ENCODE measurements around the gene RC3H1.
"Not testable (repeated sequence)": the region's sequence is repeated elsewhere in the genome, so short reads cannot be mapped to it uniquely, and the experiment has no call there.

RC3H1 gene

GRCh38 chr1:173946380-173946921 lies 75.7 kb downstream of the RC3H1 start:
- DNase-seq (ENCODE audit: low read depth in 3 of 3): no peak

GRCh38 chr1:173937062-173937461 lies 85.1 kb downstream of the RC3H1 start:
- DNase-seq (ENCODE audit: low read depth in 3 of 3): no peak

- no peak for DNase-seq (ENCODE audit: low read depth in 3 of 3)
Measured at GRCh38 chr1:173934440-173934839, 87.7 kb downstream of the RC3H1 start.

GRCh38 chr1:173930541-173930940 lies 91.6 kb downstream of the RC3H1 start:
- not testable (repeated sequence) for DNase-seq (ENCODE audit: low read depth in 3 of 3)

GRCh38 chr1:173925306-173926242 lies 96.6 kb downstream of the RC3H1 start:
- DNase-seq (ENCODE audit: low read depth in 3 of 3): no peak

- DNase-seq (ENCODE audit: low read depth in 3 of 3): no peak
Measured at GRCh38 chr1:173920861-173921260, 101.3 kb downstream of the RC3H1 start.

- no peak for DNase-seq (ENCODE audit: low read depth in 3 of 3)
Measured at GRCh38 chr1:173917635-173918493, 104.3 kb downstream of the RC3H1 start.

GRCh38 chr1:173917149-173917548 lies 105.0 kb downstream of the RC3H1 start, which contains the start of gene SERPINC1:
Gene SERPINC1, minus strand, starts transcription at chr1:173917327. Its CDS starts 68 bp downstream, at chr1:173917259.
- DNase-seq (ENCODE audit: low read depth in 3 of 3): no peak

- DNase-seq (ENCODE audit: low read depth in 3 of 3): no peak
Measured at GRCh38 chr1:173916667-173917066, 105.5 kb downstream of the RC3H1 start.

GRCh38 chr1:173915596-173915995 lies 106.6 kb downstream of the RC3H1 start:
- no peak for DNase-seq (ENCODE audit: low read depth in 3 of 3)

GRCh38 chr1:173914366-173914871 lies 107.7 kb downstream of the RC3H1 start:
- DNase-seq (ENCODE audit: low read depth in 3 of 3): peak in 2 of 3 experiments; percentile 5 to 31

- DNase-seq (ENCODE audit: low read depth in 3 of 3): no peak
Measured at GRCh38 chr1:173913111-173913510, 109.0 kb downstream of the RC3H1 start.

- DNase-seq (ENCODE audit: low read depth in 3 of 3): no peak
Measured at GRCh38 chr1:173903827-173904531, 118.2 kb downstream of the RC3H1 start.

GRCh38 chr1:173900992-173901391 lies 121.2 kb downstream of the RC3H1 start:
- no peak for DNase-seq (ENCODE audit: low read depth in 3 of 3)

- no peak for DNase-seq (ENCODE audit: low read depth in 3 of 3)
Measured at GRCh38 chr1:173900427-173900826, 121.7 kb downstream of the RC3H1 start.

GRCh38 chr1:173894189-173894588 lies 128.0 kb downstream of the RC3H1 start:
- DNase-seq (ENCODE audit: low read depth in 3 of 3): no peak

- DNase-seq (ENCODE audit: low read depth in 3 of 3): no peak
Measured at GRCh38 chr1:173893611-173894010, 128.5 kb downstream of the RC3H1 start.

GRCh38 chr1:173889885-173890284 lies 132.3 kb downstream of the RC3H1 start:
- DNase-seq (ENCODE audit: low read depth in 3 of 3): no peak

- no peak for DNase-seq (ENCODE audit: low read depth in 3 of 3)
Measured at GRCh38 chr1:173888749-173889148, 133.4 kb downstream of the RC3H1 start.

GRCh38 chr1:173887627-173888026 lies 134.5 kb downstream of the RC3H1 start:
- no peak for DNase-seq (ENCODE audit: low read depth in 3 of 3)
